ENCODE measurements around the gene IQCF6.
"Not testable (repeated sequence)": the region's sequence is repeated elsewhere in the genome, so short reads cannot be mapped to it uniquely, and the experiment has no call there.

IQCF6 gene

DNA sequence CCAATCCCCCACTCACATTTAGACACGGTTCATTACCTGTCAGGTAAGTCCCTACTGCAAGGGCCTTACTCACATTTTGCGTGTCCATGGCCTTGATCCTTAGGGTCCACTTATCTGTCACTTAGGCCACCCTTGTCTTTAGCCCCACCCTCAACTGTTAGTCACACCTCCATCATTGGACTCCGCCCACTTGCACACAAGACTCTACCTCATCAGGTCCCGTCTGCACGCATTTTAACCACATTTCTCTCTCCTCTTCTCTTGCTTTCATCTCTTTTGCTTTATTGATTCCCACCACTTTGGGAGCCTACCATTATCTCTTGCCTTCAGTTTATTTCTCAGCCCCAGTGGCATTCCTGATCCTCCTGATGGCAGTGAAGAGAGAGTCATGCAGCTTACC, at the start of gene IQCF6:
Gene IQCF6, minus strand, starts transcription at position 101 of the 400 bp plus-strand sequence. Its CDS starts 13 bp downstream, at position 88.
- DNase-seq (ENCODE audit: low read depth in 2 of 2) = no peak

DNA sequence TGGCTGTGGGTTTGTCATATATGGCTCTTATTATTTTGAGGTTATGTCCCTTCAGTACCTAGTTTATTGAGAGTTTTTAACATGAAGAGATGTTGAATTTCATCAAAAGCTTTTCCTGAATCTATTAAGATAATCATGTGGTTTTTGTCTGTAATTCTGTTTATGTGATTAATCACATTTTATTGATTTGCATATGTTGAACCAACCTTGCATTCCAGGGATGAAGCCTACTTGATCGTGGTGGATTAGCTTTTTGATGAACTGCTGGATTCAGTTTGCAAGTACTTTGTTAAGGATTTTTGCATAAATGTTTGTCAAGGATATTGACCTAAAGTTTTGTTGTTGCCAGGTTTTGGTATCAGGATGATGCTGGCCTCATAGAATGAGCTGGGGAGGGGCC, 49.3 kb upstream of the IQCF6 start:
- no peak for DNase-seq (ENCODE audit: low read depth in 2 of 2)

DNA sequence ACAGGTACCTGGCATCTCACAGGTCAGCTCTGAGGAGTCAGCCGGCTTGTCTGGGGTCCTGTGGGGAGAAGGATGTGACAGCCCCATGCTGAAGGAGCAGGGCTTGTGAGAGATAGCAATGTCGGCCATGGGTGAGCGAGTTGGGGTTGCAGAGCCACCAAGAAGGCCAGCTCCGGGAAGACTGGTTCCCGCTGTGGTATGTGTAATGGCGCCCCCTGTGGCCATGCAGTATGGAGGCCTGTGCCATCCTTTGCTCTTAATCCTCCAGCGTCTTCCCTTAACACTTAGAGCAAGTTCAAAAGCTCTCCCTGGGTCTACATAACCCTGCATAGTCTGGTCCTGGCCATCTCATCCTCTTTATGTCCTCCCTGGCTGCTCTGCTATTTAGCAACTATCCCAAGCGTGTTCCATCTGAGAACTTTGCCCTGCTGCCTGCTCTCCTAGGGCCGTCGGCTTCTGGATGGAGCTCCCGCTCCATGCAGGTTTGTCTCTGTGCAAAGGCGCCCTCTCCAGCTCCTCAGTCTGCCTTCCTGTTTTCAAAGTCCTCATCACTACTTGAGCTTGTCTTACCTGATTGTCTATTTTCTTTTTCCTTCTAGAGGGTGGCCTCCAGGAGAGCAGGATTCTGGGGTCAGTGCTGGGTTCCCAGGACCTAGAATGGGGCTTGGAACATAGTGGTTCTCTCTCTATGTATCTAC, 40.8 kb upstream of the IQCF6 start:
- no peak for DNase-seq (ENCODE audit: low read depth in 2 of 2)

DNA sequence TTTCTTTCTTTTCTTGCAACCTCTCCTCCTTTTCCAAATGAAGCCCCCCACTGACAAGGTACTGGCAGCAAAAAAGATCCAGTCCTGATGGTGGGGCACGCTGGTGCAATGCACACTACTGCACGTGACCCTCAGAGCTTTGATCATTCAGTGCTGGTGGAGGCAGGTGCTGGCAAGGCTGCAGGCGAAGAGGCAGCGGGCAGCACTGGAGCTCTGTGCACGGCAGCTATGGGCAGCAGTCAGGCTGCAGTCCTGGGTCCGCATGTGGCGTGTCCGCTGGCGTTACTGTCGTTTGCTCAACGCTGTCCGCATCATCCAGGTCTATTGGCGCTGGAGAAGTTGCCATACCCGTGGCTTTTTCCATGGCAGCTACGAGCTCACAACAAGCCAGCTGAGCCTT, 40.1 kb upstream of the IQCF6 start:
- no peak for DNase-seq (ENCODE audit: low read depth in 2 of 2)

DNA sequence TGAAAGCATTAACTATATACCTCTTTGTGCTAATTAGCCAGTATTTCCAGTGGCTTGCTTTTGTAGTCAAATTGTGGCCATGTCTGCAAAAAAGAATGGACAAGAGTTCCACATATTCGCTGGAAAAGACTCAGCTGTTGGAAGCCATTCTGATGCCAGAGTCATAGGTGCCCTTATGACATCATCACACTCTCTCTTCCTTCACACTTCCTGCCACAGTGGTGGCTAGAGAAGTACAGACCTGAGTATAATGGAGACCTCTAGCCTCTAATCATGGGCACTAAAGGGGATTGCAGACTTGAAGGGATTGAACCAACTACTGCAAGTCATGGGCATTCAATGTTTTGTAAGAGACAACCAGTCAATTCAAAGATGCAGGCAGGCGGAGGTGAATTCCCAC, 38.3 kb upstream of the IQCF6 start:
- DNase-seq (ENCODE audit: low read depth in 2 of 2) = no peak

DNA sequence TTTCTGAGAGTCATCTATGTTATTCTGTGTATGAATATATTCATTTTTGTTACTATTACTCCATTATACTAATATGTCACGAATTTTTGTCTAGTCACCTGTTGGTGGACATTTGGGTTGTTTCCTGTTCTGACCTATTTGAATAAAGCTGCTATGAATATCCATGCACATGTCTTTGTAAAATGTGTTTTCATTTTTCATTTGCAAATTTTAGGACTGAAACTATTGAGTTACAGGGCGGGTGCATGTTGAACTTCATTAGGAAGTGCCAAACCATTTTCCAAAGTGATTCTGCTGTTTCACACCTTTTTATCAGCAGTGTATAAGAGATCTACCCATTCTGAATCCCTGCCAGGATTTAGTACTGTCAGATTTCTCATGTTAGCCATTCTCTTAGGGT, 37.7 kb upstream of the IQCF6 start:
- no peak for DNase-seq (ENCODE audit: low read depth in 2 of 2)

DNA sequence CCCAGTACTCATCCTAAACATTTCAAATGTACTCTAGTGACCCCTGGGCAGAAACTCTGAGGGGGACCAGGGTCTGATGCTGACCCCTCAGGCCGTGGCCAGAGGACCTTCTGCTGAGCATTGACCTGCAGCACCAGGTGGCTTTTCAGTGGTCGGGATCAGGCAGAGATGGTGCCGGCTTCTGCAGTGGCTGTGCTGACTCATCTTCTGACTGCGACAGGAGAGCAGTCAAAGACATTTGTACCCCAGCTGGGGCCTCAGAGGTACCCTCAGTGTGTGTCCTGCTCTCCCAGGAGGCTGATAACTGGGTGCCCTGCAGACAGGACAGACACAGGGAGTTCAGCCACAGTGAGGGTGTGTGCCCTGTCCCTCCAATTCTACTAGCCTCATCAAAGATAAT, 36.6 kb upstream of the IQCF6 start:
- DNase-seq (ENCODE audit: low read depth in 2 of 2) = no peak

DNA sequence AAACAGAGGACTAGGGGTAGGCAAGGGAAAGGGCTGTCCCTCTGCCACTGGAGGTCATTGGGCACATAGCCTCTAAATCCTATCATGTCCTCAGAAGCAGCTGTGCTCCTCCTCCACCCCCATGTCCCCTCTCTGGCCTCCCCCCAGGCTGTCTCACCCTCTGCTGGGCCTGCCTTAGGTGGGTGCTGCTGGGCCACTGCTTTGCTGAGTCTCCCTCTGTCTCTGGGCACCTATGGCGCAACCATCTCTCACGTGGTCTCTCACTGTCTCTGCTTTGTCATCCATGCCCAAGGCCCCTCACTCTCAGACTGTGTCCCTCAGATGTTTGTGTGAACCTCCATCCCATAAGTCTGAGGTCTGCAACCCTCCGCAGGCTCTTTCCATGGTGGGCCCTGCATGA, 35.0 kb upstream of the IQCF6 start:
- DNase-seq (ENCODE audit: low read depth in 2 of 2) = no peak

DNA sequence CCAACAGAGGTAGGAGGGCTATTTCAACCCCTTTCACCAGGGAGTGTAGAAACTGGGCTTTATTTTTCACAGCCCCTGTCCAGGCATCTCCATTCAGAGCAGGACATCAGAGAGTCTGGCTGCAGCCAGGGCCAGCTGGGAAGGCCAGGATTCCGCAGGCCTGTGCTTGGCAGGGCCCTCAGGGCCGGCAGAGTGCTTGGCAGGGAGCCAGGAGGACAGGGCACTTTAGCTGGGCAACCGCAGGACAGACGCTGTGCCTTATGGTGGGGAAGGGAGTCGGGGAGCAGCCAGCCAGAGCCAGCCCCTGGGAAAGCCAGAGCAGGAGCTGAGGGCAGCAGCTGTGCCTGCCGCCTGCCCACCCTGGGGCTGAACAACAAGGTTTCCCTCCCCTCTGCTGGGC, 34.5 kb upstream of the IQCF6 start:
- DNase-seq (ENCODE audit: low read depth in 2 of 2) = no peak

DNA sequence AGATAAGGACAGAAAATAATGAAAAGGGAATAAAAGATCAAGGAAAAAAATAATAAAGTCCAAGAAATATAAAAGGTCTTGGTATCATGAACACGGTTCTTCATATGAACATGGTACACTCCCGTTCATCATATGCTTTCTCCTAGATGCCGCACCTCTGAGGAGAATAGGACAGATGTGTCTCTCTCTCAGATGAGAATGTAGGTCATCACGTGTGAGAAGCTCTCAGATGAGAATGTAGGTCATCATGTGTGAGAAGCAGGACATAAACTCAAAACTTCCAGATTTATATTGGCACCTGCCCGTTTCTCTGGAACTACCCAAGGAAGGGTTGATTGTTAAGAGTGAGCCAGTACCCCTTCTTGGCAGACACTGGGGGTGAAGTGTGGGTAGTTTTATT, 29.9 kb upstream of the IQCF6 start:
- no peak for DNase-seq (ENCODE audit: low read depth in 2 of 2)

DNA sequence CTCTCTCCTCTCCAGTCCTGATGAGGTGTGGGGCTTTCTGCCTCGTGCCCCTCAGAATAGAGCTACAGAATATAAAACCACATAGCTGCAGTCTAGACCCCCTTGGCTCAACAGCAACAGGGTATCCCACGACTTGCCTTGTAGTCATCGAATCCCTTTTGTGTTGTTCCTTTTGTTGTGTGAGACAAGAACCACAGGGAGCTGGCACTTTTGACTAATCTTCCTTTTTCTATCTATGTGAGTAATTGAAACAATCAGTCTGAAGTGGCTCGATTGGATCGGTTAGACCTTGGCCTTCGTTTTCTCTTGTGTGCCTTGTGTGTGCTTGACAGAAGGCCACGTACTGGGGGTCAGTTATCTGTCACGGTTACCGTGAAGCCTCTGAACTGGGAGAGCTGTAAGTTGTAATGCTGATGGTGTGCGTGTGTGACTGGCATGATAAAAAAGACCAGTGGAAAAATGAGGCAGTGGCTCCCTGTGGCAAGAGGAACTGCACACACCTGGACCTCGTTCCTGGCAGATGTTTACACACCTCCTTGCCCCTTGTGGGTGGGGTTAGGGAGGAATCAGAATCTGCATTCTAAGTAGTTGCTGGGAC, 23.2 kb upstream of the IQCF6 start:
- DNase-seq (ENCODE audit: low read depth in 2 of 2) = no peak

DNA sequence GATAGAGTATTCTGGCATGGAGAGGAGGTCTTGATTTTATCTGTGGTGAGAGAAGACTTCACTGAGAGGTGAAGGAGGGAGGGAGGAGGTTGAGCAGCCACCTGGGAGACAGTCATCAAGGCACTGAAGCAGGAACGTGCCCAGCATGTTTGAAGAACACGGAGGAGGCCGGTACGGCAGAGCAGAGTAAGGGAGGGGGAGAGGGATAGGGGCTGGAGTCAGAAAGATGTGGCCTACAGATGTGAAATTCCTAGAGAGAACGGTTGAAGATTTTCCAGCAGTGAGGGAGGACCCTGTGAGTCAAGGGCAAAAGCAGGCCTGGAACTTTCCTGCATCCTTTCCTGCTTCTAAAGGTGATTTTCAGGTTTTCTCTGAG, 21.7 kb upstream of the IQCF6 start:
- no peak for DNase-seq (ENCODE audit: low read depth in 2 of 2)

DNA sequence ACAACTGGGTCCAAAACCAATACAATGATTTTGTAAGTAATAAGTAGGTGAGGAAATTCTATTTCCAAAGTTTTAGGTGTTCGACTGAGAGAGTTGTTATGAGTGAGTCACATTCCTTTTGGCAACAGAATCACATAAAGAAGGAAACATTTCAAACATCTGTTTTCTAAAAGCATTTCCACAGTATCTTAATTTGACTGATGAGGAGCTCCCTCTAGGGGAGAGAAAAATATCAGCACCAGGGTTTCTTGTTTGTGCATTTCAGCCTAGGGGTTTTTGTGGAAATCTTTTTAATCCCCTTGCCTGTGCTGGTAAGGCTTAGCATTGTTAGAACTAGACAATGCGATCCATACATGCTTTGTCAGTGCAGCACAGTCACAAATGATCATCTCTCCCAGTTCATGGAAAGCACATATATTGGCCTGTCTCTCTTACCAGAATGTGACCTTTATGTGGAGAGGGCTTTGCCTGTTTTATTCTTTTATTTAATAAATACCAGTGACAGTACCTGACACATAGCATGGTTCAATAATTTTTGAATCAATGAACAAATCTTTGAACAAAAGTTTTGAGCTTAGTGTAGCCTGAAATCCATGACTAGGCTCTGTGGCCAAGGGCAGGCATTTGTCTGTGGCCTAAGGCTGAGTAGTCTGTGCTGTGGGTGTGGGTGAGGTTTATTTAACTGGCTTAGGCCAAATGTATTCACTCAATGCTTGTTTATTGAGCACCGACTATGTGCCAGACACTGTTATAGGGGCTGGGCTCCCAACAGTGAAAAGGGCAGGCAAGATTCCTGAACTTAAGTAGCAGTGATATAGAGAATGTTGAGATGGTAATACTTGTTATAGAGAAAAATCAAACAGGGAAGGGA, 21.1 kb upstream of the IQCF6 start:
- DNase-seq (ENCODE audit: low read depth in 2 of 2) = no peak

DNA sequence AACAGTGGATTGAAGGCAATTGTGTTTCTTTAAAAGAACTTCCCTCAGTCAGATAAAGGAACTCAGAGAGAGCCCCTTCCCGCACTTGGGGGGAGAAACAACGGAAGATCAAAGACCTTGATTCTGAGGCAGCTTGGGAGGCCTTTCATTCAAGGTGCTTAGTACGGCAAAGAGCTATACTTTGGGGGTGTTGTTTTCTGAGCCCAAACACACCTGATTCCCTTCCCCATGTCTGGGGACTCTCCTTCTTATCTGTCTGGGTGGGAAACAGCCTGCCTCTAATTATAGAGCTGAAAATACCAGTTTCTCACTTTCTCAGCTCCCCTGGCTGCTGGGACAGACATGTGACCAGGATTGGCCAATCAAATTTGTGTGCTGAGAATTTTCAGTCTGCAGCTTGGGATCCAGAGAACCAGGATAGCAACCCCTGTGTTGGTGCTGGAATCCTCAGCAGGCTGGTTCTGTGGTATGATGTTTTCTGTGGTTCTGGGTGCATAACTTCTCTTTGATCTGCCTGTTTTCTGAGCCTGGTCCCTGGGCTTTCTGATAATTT, 19.4 kb upstream of the IQCF6 start:
- no peak for DNase-seq (ENCODE audit: low read depth in 2 of 2)

DNA sequence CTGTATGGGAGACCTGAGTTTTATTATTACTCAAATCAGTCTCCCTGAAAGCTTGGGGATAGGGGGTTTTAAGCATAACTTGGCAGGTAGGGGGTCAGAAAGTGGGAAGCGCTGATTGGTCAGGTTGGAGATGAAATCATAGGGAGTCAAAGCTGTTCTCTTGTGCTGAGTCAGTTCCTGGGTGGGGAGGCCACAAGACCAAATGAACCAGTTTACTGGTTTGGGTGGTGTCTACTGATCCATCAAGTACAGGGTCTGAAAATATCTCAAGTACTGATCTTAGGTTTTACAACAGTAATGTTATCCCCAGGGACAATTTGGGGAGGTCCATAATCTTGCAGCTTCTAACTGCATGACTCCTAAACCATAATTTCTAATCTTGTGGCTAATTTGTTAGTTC, 17.8 kb upstream of the IQCF6 start:
- no peak for DNase-seq (ENCODE audit: low read depth in 2 of 2)

DNA sequence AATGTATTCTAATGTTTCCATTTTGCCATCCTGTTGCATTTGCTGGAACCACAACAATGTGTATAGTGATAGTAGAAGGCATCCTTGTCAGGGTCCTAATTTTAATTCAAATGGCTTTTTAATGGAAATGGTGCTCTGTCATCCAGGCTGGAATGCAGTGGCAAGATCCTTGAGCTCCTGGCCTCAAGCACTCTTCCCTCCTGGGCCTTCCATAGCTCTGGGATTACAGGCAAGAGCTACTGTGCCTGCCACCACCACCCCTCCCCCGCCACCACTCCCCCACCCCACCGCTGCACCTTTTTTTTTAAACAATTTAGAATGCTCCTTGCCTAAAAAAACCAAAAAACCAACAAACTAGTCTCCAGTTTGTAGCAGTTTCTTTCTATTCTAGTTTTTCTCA, 15.2 kb upstream of the IQCF6 start:
- DNase-seq (ENCODE audit: low read depth in 2 of 2) = no peak

DNA sequence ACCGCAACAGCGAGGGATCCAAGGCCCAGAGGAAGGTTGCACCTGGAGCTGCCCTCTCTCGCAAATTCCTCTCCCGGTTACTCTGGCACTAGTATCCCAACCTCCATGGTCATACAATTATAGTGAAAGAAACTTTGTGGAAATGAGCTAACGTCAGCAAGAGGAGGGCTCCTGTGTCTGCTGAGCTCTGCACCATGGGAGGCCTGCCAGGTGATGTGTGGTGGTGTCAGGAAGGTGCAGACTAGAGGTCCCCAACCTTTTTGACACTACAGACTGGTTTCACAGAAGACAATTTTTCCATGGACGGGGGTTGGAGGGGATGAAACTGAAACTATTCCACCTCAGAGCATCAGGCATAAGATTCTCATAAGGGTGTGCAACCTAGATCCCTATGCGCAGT, 13.2 kb upstream of the IQCF6 start:
- DNase-seq (ENCODE audit: low read depth in 2 of 2) = no peak

DNA sequence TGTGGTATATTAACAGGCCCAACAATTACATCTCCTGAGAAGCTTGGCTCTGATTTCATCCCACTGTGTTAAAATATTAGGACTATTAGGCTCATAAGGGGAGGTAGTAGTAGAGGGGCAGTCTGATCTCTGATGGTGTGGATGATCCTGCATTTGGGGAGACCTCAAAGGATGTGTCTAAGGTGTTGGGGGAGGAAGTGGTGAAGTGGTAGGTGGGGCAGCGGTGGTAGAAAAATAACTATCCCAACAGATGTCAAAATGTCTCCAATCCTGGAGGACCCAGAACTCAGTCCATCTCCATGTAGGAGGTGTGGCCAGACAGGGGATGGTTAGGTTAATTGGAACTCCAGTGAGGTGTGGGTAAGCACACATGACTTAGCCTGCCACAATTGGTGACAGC, 10.4 kb upstream of the IQCF6 start:
- DNase-seq (ENCODE audit: low read depth in 2 of 2) = no peak

DNA sequence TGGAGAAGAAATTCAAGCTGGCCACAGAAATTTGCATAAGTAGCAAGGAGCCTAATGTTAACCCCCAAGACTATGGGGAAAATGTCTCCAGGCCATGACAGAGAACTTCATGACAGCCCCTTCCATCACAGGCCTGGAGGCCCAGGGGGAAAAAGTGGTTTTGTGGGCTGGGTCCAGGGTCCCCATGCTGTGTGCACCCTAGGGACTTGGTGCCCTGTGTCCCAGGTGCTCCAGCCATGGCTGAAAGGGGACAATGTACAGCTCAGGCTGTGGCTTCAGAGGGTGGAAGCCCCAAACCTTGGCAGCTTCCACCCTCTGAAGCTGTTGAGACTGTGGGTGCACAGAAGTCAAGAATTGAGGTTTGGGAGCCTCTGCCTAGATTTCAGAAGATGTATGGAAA, 8.5 kb upstream of the IQCF6 start:
- not testable (repeated sequence) for DNase-seq (ENCODE audit: low read depth in 2 of 2)

DNA sequence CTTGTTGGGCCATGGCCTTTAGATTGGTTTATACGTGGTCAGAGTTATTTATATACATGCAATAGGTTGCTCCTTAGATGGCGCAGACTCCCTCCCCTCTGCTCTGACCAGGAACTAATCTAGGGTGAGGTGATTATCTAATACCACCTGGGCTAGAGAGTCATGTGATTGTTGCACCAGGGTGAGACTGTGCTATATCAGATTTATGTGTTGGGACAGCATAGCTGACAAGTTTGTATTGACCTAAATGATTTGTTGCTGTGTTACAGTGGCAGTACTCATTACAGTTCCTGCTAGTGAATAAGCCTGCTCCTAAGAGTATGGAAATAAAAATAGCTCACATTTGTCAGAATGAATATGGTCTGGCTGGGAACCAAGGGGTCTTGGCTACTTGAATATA, 7.2 kb upstream of the IQCF6 start:
- DNase-seq (ENCODE audit: low read depth in 2 of 2) = no peak

DNA sequence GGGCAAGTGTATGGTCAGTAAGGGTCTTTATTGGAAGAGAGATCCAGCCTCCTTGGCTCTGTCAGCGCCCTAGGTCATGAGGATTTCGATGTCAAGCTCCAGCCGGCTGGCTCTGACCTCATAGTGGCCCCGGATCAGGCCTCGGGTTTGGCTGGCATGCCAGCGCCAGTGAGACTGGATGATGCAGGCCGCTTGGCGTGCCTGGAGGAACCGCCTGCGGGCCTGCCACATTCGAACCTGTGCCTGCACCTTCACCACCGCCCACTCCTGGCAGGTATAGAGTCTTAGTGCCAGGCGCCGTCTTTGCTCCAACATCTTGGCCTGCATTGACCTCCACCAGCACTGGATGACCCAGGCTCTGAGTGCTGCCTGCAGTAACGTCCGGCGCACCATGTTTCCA, 483 bp downstream of the IQCF6 start:
- DNase-seq (ENCODE audit: low read depth in 2 of 2) = no peak

DNA sequence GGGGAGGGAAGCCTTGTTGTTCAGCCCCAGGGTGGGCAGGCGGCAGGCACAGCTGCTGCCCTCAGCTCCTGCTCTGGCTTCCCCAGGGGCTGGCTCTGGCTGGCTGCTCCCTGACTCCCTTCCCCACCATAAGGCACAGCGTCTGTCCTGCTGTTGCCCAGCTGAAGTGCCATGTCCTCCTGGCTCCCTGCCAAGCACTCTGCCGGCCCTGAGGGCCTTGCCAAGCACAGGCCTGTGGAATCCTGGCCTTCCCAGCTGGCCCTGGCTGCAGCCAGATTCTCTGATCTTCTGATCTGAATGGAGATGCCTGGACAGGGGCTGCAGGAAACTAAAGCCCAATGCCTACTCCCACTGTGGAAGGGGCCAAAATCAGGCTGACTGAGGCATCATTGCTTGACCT, 1.1 kb downstream of the IQCF6 start:
- DNase-seq (ENCODE audit: low read depth in 2 of 2) = no peak

DNA sequence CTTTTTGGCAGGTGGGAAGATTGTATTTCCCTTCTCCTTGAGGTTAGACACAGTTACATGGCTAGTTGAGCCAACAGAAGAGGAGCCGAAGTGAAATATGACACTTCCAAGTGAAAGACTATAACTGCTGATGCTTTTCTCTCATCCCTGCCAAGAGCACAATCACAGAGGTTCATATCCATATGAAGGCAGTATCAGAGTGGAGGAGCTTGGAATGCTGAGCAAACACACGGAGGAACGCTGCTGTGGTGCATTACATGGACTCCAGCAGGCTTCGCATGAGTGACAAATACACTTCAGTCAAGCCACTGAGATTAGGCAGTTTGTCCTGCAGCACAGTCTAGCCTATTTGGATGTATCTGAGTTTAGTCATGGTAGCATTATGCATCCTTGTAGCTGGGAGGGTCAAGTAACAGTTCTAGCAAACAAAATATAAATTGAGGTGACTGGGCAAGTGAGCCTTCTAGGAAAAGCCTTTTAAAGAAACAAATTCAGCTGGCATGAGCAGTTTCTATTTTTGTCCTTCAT, 5.4 kb downstream of the IQCF6 start:
- DNase-seq (ENCODE audit: low read depth in 2 of 2) = no peak
